Stimulated activated CD4-positive, alpha-beta T cell treated with anti-CD3 and anti-CD28 coated beads, Interleukin-2, amount 100 ng/mL, for 4 hours (primary cell): ENCODE measurements around the gene PTGES3.
"Not testable (repeated sequence)": the region's sequence is repeated elsewhere in the genome, so short reads cannot be mapped to it uniquely, and the experiment has no call there.

ENCODE experiments used
- DNase-seq: peaks from one replicate; pipeline ENCODE4 v3.0.0-alpha.2; 2020; ENCODE audit warnings: low read depth

PTGES3 gene

GRCh38 chr12:56657416-56658379 is 30.4 kb downstream of the PTGES3 start:
- DNase-seq: no peak

DNA sequence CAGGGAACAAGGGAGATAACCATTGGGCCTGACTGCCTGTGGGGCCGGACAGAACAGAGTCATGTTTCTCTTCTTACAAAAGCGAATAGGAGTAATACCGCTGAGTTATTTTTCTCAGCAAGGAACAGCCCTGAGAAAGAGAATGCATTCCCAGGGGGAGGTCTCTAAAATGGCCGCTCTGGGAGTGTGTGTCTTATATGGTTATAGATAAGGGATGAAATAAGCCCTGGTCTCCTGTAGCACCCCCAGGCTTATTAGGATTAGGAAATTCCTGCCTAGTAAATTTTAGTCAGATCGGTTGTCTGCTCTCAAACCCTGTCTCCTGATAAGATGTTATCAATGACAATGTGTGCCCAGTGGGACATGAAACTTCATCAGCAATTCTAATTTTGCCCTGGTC is 34.3 kb downstream of the PTGES3 start:
- not testable (repeated sequence) for DNase-seq

DNA sequence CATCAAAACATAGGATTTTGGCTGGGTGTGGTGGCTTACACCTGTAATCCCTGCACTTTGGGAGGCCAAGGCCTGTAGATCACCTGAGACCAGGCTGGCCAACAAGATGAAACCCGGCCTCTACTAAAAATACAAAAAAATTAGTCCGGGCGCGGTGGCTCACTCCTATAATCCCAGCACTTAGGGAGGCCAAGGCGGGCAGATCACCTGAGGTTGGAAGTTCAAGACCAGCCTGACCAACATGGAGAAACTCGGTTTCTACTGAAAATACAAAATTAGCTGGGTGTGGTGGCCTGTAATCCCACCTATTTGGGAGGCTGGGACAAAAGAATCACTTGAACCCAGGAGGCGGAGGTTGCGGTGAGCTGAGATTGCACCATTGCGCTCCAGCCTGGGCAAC is 40.1 kb downstream of the PTGES3 start:
- not testable (repeated sequence) for DNase-seq

- DNase-seq: peak; percentile 82
Observed at GRCh38 chr12:56645717-56646446, 42.2 kb downstream of the PTGES3 start, which contains the start of gene ATP5F1B. ATP5F1B (minus strand) TSS chr12:56645984; CDS start chr12:56645963, 21 bp downstream.

- DNase-seq: no peak
Observed at GRCh38 chr12:56645201-56645716, 42.8 kb downstream of the PTGES3 start.

- DNase-seq: no peak
Observed at GRCh38 chr12:56644654-56645053, 43.4 kb downstream of the PTGES3 start.

DNA sequence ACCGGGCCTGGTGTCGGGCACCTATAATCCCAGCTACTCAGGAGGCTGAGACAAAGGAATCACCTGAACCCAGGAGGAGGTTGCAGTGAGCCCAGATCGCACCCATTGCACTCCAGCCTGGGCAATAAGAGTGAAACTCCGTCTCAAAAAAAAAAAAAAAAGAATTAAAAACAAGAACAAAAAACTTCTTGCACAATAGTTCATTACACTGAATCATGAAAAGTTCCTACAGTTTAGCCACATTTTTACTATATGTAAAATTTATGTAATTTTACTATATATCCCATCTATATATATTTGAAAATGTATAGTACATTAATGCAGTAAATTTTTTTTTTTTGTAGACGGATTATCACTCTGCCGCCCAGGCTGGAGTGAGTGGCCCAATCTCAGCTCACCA is 46.9 kb downstream of the PTGES3 start:
- DNase-seq: no peak

- DNase-seq: no peak
Observed at GRCh38 chr12:56637621-56638020, 50.5 kb downstream of the PTGES3 start.

DNA sequence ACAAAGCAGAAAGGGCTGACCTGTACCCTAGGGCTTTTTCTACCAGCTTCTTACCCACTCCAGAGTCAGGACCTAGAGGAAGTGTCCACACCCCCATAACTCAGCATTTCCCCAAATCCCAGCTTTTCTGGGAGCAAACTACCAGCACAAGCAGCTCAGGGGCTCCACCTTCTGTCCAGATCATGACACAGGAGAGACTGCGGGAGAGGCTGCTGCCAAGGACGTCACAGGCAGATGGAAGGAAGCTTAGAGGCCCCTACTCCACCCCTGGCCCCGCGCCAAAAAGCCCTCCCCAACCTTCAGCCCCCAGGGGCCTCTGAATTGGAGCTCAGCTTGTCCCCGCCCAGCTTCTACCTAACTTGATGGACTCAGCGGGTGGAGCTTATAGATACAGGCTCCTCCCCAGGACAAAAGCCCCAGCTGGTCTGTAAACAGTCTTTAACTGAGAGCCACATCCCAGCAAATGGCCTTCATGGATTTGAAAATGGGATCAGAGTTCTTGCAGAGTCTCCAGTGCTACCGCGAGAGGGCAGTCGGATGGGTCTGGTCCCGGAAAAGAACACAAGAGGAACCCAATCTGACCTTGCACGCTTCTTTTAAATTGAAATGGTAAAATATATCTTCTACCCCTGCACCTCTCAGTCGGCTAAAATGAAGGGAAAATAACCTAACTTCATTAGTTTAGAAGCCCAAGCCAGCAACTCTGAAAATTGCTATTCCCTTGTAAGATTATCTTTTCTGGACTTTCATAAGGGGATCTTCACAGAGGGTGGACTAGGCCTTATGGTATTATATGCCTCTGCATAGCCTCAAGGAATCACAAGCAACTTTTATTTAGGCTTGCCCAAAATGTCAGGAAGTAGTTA is 51.2 kb downstream of the PTGES3 start:
- DNase-seq: peak; percentile 73

GRCh38 chr12:56635806-56636674 is 52.0 kb downstream of the PTGES3 start:
- DNase-seq: peak; percentile 70

DNA sequence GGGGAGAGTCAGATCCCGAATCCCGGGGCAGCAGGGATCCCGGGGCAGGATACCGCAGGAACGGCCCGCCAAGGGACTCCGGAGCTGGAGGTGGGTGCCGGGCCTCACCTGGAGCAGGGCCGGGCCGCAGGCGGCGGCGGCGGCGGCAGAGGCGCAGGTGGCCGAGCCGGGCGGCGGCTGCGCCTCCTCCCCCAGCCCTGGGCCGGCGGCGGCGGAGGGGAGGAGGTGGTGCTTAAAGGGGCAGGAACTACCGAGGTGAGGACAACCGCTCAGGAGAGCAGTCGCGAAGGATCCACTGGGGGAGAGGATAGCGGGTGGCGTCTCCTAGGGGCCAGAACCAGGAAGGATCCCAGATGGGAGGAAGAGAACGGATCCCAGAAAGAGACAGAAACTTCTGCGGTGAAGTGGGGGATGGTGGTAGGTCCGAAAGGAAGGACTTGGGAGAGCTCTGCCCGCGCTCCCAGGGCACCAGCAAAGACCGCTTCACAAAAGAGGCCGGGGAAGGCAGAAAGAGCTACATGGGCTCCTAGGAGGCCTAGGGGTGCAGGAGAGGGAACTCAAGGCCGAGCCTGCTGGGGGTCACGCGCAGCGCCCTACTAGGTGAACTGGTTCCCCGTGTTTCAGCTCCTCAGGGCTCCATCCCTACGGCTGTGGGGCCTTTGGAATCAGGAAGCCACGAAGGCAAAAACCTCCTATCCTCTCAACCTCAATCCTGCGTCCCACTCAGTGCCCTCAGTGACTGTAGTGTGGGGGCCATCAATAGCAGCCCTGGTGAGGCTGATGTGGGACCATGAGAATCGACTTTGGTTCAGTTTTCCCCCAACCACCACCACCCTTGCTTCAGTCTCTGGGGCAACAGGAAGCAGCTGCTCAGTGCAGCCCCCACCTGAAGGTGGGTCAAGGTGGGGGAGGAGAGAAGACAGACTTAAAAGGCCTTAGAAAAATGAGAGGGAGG is 53.0 kb downstream of the PTGES3 start:
- no peak for DNase-seq

DNA sequence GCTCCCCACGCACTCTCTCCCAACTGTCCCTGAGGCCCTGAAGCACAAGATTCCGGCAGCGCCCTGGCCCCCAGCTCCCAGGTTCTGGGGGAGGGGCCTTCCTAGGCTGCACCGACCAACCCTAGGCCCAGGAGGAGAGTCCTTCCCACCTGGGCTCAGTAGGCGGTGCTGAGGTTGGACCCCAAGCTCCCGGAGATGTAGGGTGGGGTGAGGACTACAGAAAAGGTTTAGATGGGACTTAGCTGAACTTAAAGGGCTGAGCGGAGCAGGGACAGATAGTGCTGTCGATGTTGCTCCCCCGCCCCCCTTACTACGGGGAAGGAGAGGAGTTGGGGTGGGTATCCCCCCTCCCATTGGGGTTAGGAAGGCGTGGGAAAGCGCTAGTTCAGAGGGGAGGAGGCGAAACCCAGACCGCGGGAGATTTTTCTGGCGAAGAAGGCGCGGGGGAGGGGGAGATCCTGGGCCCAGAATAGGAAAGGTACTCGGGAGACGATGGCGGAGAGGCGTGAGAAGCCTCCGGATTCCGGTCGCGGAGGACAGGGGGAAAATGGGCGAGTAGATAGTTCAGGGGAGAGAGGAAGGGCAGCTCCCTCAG is 53.7 kb downstream of the PTGES3 start:
- DNase-seq: no peak

- DNase-seq: no peak
Observed at GRCh38 chr12:56633468-56634241, 54.4 kb downstream of the PTGES3 start.

DNA sequence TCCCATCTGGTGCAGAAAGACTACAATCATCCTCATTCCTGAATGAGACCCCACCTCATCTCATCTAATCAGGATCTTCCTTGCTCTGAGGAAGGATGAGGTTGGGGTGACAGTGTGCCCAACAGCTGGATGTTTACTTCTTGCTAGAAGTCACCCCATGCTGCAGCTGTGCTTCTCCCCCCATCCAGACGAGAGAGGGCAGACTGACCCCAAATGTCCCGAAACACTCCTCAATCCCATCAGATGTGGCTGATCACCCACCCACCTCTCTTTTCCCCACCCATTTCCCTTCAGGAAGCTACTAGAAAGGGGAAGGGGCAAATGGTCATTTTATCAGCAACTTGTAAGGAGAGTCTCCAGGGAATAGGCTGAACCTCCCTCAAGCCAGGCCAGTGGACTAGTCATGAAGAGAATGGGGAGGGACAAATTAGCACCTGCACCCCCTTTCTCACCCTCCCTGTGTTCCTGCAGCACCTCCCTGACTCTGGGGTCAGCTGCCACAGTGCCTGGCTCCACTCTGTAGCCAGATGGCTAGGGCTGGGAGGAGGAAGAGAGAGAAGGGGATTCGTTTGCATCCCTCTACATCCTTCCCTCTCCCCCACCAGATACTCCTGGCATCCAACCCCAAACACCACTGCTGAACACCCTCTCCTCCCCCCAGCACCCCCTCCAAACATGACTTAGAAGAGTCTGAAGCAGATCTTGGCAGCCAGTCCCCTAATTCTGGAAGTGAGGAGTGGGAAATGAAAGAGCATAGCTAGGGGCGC is 55.2 kb downstream of the PTGES3 start:
- DNase-seq: no peak

DNA sequence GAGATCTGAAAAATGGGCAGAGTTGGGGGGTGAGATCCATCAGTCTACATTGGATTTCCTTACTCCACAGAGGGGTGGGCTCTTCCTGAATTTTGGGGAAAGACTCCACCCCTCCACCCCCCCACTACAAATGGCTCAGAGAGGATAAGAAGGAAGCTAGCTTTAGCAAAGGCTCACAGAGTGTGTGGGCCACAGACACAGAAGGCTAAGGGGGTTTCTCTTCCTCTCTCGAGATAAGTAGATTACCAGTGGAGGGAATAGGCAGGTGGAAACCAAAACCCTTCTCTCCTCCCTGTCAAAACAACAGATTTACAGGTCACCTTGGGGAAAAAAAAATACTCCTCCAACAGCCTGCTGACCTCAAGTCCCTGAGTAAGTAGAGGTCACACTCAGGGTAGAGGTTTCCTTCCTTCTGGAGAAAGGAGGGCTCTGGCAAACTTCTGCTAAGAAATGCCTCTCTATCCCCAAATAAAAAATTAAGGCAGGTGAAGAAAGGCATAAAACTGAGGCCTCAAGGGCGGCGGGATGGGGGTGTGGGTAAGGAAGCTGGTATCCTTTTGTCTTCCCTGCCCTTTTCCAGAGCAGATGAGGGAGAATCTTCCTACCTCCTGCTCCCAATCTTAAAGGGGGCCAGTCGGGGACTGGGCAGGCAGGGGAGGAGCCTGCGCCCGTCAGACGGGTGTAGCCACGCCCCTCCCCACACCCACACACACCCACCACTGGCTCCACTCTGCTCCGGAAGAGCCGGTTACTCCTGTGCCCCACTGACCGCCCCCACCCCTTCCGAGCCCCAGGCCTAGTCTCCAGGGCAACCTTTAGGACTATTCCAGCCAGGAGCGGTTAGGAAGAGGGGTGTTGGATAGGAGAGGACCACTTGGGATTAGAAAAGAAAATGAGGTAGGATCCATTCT is 56.0 kb downstream of the PTGES3 start:
- DNase-seq: no peak

DNA sequence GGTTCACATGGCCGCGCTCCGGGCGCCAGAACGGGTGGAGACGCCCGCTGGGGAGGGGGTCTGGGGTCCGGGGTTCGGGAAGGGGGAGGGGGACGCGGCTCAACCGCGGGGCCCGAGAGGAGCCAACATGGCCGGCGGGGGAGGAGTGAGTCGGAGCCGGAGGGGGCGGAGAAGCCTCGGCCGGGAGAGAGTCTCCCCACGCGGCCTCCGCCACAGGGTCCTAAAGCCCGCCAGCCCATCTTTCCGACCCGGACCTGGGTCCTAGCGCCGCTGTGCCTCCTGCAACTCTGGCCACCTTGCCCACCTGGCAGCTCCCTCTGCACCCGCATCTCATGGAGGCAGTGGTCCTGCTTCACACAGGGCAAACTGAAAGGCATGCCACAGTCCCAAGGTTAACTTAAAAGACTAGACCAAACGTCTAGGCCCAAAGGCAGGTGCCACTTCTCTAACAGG is 57.9 kb downstream of the PTGES3 start, which contains the start of gene BAZ2A:
Gene BAZ2A, minus strand, starts transcription at position 147 of the 453 bp plus-strand sequence. CDS start 12,796 bp downstream, outside the sequence.
- peak; percentile 75 for DNase-seq
